HCT116 (cell line): Measurements from ENCODE around the gene COL5A1.

Experiments used
- JUND ChIP-seq: IDR thresholded peaks from 2 replicates; pipeline ENCODE4 v1.6.1; 2012
- POLR2A ChIP-seq: IDR thresholded peaks from 2 replicates; pipeline ENCODE4 v1.7.0; 2011; ENCODE audit warnings: borderline replicate concordance; ENCODE audit not compliant: insufficient read depth, insufficient read length; ENCODE audit errors: extremely low read depth
- SP1 ChIP-seq: IDR thresholded peaks from 2 replicates; pipeline ENCODE4 v1.6.1; 2012; ENCODE audit warnings: low read depth
- SRF ChIP-seq: IDR thresholded peaks from 2 replicates; pipeline ENCODE4 v1.6.1; 2012; ENCODE audit warnings: low read depth
- TCF7L2 ChIP-seq: IDR thresholded peaks from 2 replicates; pipeline ENCODE4 v1.7.0; 2011; ENCODE audit warnings: borderline replicate concordance, inconsistent platforms; ENCODE audit not compliant: insufficient read depth, insufficient read length; ENCODE audit errors: extremely low read depth
- ZBTB33 ChIP-seq: IDR thresholded peaks from 2 replicates; pipeline ENCODE4 v1.6.1; 2011; ENCODE audit warnings: mild to moderate bottlenecking, low read length, moderate library complexity; ENCODE audit not compliant: insufficient replicate concordance; ENCODE audit errors: extremely low read depth
- TF ChIP-seq, protein P1 (sequence below): IDR thresholded peaks from 2 replicates; pipeline ENCODE4 v1.6.1; 2012
- TF ChIP-seq, protein P2 (sequence below), 3 experiments: fragments of 200-600 bp in 1 of 3; sonication (generic) in 1 of 3; IDR thresholded peaks in 2 of 3; conservative IDR thresholded peaks in 1 of 3; 2 replicates each; pipeline ENCODE4 v1.5.1; 2012 to 2017; ENCODE audit warnings: low read depth in 2 of 3, low read length in 2 of 3, antibody characterized with exemption in 1 of 3, borderline replicate concordance in 1 of 3, control low read depth in 1 of 3, mild to moderate bottlenecking in 1 of 3, mixed read lengths in 1 of 3, mixed run types in 1 of 3, moderate library complexity in 1 of 3; ENCODE audit not compliant: insufficient read depth in 1 of 3
- TF ChIP-seq, protein P3 (sequence below): IDR thresholded peaks from 2 replicates; pipeline ENCODE4 v1.6.1; 2012

DNA sequence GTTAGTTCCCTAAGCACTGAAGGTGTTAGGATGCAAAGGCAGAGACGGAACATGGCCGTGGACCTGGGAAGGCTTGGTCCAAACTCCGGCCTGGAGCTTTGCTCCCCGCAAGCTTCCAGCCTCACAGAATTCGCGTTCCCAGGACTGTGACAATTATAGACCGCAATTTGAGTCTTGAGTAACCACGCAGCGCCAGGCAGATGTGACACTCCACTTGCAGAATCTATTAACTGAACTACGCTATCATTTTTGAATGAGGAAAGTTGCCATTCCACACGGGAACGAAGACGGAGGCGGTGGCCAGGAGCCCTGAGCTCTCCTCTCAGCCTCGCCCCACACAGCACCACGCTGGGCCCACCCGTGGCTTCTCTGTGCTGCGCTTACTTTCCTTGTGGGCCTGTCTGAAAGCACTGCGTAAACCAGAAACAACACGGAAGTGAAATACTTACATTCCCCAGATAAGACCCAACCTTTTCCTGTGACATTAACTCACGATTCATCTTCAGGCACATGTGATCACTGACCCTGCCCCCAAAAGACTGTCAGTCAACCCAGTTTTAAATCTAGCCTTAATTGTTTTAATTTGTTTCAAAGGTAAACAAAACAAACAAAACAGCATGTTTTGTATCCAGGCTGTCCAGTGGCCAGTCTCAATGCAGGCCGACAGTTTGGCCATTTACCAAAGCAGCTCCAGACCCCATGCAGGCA lies 16.1 kb upstream of the COL5A1 start:
- no peak for TF ChIP-seq JUND
- TF ChIP-seq, protein P1, sequence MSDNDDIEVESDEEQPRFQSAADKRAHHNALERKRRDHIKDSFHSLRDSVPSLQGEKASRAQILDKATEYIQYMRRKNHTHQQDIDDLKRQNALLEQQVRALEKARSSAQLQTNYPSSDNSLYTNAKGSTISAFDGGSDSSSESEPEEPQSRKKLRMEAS, result no peak
- TF ChIP-seq, protein P2, sequence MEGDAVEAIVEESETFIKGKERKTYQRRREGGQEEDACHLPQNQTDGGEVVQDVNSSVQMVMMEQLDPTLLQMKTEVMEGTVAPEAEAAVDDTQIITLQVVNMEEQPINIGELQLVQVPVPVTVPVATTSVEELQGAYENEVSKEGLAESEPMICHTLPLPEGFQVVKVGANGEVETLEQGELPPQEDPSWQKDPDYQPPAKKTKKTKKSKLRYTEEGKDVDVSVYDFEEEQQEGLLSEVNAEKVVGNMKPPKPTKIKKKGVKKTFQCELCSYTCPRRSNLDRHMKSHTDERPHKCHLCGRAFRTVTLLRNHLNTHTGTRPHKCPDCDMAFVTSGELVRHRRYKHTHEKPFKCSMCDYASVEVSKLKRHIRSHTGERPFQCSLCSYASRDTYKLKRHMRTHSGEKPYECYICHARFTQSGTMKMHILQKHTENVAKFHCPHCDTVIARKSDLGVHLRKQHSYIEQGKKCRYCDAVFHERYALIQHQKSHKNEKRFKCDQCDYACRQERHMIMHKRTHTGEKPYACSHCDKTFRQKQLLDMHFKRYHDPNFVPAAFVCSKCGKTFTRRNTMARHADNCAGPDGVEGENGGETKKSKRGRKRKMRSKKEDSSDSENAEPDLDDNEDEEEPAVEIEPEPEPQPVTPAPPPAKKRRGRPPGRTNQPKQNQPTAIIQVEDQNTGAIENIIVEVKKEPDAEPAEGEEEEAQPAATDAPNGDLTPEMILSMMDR (IDR thresholded peaks at IDR 0.05 in 2 of 3, conservative IDR thresholded peaks at IDR 0.05 in 1 of 3; ENCODE audit: borderline replicate concordance in 1 of 3, insufficient read depth in 1 of 3, low read depth in 2 of 3, low read length in 2 of 3), result no peak
- no peak for TF ChIP-seq POLR2A
- no peak for TF ChIP-seq SP1
- TF ChIP-seq ZBTB33, result no peak
- TF ChIP-seq, protein P3, sequence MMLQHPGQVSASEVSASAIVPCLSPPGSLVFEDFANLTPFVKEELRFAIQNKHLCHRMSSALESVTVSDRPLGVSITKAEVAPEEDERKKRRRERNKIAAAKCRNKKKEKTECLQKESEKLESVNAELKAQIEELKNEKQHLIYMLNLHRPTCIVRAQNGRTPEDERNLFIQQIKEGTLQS, result no peak
- no peak for TF ChIP-seq SRF
- no peak for TF ChIP-seq TCF7L2
